Left ventricle myocardium inferior (tissue), 1 donor: Measurements from ENCODE around the gene MEF2D. TPM values are rescaled to one million over a fixed set of nuclear protein-coding genes. Genes with fewer than 3 reads are reported as not detected.

Source experiments
- DNase-seq: peaks from one replicate; pipeline ENCODE4 v3.0.0-alpha.2; 2020
- H3K27ac ChIP-seq: fragments of 200-600 bp; replicated peaks from 2 replicates; pipeline ENCODE4 v1.8.0; 2021
- H3K27me3 ChIP-seq: fragments of 200-600 bp; 2 replicates; pipeline ENCODE4 v1.8.0; 2021; ENCODE audit warnings: low read depth
- H3K36me3 ChIP-seq: fragments of 200-600 bp; 2 replicates; pipeline ENCODE4 v1.8.0; 2021
- H3K4me1 ChIP-seq: fragments of 200-600 bp; 2 replicates; pipeline ENCODE4 v1.8.0; 2021
- H3K4me3 ChIP-seq: fragments of 200-600 bp; 2 replicates; pipeline ENCODE4 v1.8.0; 2021; ENCODE audit warnings: mild to moderate bottlenecking, moderate library complexity
- H3K9me3 ChIP-seq: fragments of 200-600 bp; replicated peaks from 2 replicates; pipeline ENCODE4 v1.8.0; 2021
- CTCF ChIP-seq: fragments of 200-600 bp; IDR thresholded peaks from 2 replicates; pipeline ENCODE4 v1.8.0; 2021; ENCODE audit warnings: antibody characterized with exemption, mild to moderate bottlenecking, borderline replicate concordance
- intact Hi-C: fragments of 100-400 bp; cut with micrococcal nuclease; formaldehyde crosslinking; loops from one replicate; pipeline ENCODE4 v1.11.0; 2022
- total RNA-seq: library from RNA; stranded (reverse); fragmentation: NEBNext Ultra II Directional; extraction: Animal tissue kit (Norgen Biotek cat#: 25700); gene quantifications from one replicate; pipeline ENCODE4 v1.2.1, GENCODE V29; 2021
- donor health status: DM: no; HTN: yes; CAD: no; lungs with severe emphysema.

Gene MEF2D
- total RNA-seq, 1 donor from 2014 or later = 96.8 TPM

GRCh38 chr1:156461781-156462647 is 38.6 kb downstream of the MEF2D start:
- intact Hi-C loops = no loop called here
- H3K4me1 ChIP-seq = peaks cover 48% of the 10 kb centered on the region
- peak overlapping the region; percentile 17 for H3K27ac ChIP-seq
- H3K27me3 ChIP-seq = no peaks in the 10 kb centered on the region
- peaks cover 15% of the 10 kb centered on the region for H3K36me3 ChIP-seq
- H3K4me3 ChIP-seq = no peak overlapping the region
- DNase-seq = no peak
- TF ChIP-seq CTCF = no peak
- no peaks in the 10 kb centered on the region for H3K9me3 ChIP-seq

- Histone ChIP-seq H3K4me1 (peaks cover 44% of the 10 kb centered on the region), H3K27me3 (no peaks in the 10 kb centered on the region), H3K4me3 (no peak overlapping the region), H3K9me3 (no peaks in the 10 kb centered on the region), H3K27ac (peak overlapping the region; percentile 17), H3K36me3 (peaks cover 6% of the 10 kb centered on the region)
- no peak for DNase-seq
- intact Hi-C loops = no loop called here
- TF ChIP-seq CTCF = no peak
These were observed 39.5 kb downstream of the MEF2D start for GRCh38 chr1:156461109-156461508.

GRCh38 chr1:156460525-156460924 is 40.0 kb downstream of the MEF2D start:
- peaks cover 41% of the 10 kb centered on the region for H3K4me1 ChIP-seq
- no peak overlapping the region for H3K4me3 ChIP-seq
- intact Hi-C loops = no loop called here
- no peak for DNase-seq
- no peak overlapping the region for H3K27ac ChIP-seq
- TF ChIP-seq CTCF = no peak
- no peaks in the 10 kb centered on the region for H3K9me3 ChIP-seq
- H3K27me3 ChIP-seq = no peaks in the 10 kb centered on the region
- H3K36me3 ChIP-seq = peaks cover under 1% of the 10 kb centered on the region

GRCh38 chr1:156458181-156458503 is 42.4 kb downstream of the MEF2D start:
- Histone ChIP-seq H3K4me3 (no peak overlapping the region), H3K4me1 (peaks cover 17% of the 10 kb centered on the region), H3K27ac (peak overlapping the region; percentile 100), H3K9me3 (no peaks in the 10 kb centered on the region), H3K36me3 (no peaks in the 10 kb centered on the region), H3K27me3 (no peaks in the 10 kb centered on the region)
- intact Hi-C loops = loop anchor here (10.0 kb wide), 2 partner anchors 47 to 147 kb away; partner anchors contain the start of genes GPATCH4 and MEF2D
- no peak for DNase-seq
- TF ChIP-seq CTCF = no peak

- TF ChIP-seq CTCF = no peak
- H3K27ac ChIP-seq = peak overlapping the region; percentile 100
- intact Hi-C loops = loop anchor here (10.0 kb wide), 2 partner anchors 48 to 148 kb away; partner anchors contain the start of genes GPATCH4 and MEF2D
- H3K4me3 ChIP-seq = peak overlapping the region; percentile 84
- DNase-seq = peak; percentile 96
- no peaks in the 10 kb centered on the region for H3K9me3 ChIP-seq
- H3K4me1 ChIP-seq = peaks cover 15% of the 10 kb centered on the region
- H3K36me3 ChIP-seq = no peaks in the 10 kb centered on the region
- H3K27me3 ChIP-seq = no peaks in the 10 kb centered on the region
These were observed 43.7 kb downstream of the MEF2D start for GRCh38 chr1:156456625-156457465.
